ENCODE results near the gene CD40. TPM values are rescaled to one million over a fixed set of nuclear protein-coding genes. Genes with fewer than 3 reads are reported as not detected.

The CD40 gene
- total RNA-seq, 1 donor from 2014 or later, result 1.2 TPM

DNA sequence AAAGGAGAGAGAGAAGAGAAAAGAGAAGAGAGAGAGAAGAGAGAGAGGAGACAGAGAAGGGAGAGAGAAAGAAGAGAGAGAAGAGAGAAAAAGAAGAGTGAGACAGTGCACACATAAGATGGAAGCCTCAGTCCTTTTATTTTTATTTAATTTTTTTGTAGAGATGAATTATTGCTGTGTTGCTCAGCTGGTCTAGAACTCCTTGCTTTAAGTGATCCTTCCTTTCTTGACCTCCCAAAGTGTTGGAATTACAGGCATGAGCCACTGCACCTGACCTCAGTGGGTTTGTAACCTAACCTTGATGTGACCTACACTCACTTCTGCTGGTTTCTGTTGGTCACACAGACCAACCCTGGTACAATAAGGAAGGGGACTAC, 6.3 kb upstream of the CD40 start:
- H3K4me1 Mint-ChIP-seq (ENCODE audit: low read depth, unreplicated experiment), result peaks cover 6% of the 10 kb centered on the region

GRCh38 chr20:46112430-46113112, 5.5 kb upstream of the CD40 start:
- TF ChIP-seq CTCF (IDR thresholded peaks at IDR 0.05; ENCODE audit: partially characterized antibody, unreplicated experiment), result no peak
- DNase-seq, result no peak
- Mint-ChIP-seq H3K36me3 (ENCODE audit: unreplicated experiment) (peaks cover 7% of the 10 kb centered on the region), H3K4me1 (ENCODE audit: low read depth, unreplicated experiment) (peaks cover 6% of the 10 kb centered on the region), H3K4me3 (ENCODE audit: unreplicated experiment) (no peak overlapping the region), H3K27ac (ENCODE audit: unreplicated experiment) (no peak overlapping the region), H3K9me3 (ENCODE audit: unreplicated experiment) (peaks cover 10% of the 10 kb centered on the region), H3K27me3 (ENCODE audit: unreplicated experiment) (peaks cover 6% of the 10 kb centered on the region)

More for the DNA sequence above, 6.3 kb upstream of the CD40 start:
- peaks cover 7% of the 10 kb centered on the region for H3K36me3 Mint-ChIP-seq (ENCODE audit: unreplicated experiment)
- no peak for DNase-seq
- H3K9me3 Mint-ChIP-seq (ENCODE audit: unreplicated experiment), result peaks cover 10% of the 10 kb centered on the region
- H3K4me3 Mint-ChIP-seq (ENCODE audit: unreplicated experiment), result no peak overlapping the region
- TF ChIP-seq CTCF (IDR thresholded peaks at IDR 0.05; ENCODE audit: partially characterized antibody, unreplicated experiment), result no peak
- H3K27me3 Mint-ChIP-seq (ENCODE audit: unreplicated experiment), result peaks cover 6% of the 10 kb centered on the region
- no peak overlapping the region for H3K27ac Mint-ChIP-seq (ENCODE audit: unreplicated experiment)

DNA sequence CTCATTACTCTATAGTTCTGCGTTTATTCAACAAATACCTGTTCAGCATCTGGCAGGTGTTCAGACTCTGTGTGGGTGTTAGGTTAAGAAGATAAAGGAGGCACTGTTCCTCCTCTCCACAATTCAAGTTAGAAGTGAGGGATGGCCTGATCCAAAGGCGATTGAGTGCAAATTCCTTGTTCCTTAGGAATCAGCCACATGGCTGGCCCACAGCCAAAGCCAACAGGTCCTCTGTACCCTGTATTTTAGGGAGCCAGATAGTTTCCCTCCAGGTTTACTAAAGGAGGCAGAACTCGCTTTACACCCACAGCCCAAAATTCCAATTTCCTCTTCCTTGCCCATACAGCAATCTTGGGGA, 5.0 kb upstream of the CD40 start:
- DNase-seq, result no peak
- no peak for TF ChIP-seq CTCF (IDR thresholded peaks at IDR 0.05; ENCODE audit: partially characterized antibody, unreplicated experiment)
- Mint-ChIP-seq H3K36me3 (ENCODE audit: unreplicated experiment) (peaks cover 7% of the 10 kb centered on the region), H3K4me1 (ENCODE audit: low read depth, unreplicated experiment) (peaks cover 6% of the 10 kb centered on the region), H3K27ac (ENCODE audit: unreplicated experiment) (no peak overlapping the region), H3K27me3 (ENCODE audit: unreplicated experiment) (peaks cover 6% of the 10 kb centered on the region), H3K4me3 (ENCODE audit: unreplicated experiment) (no peak overlapping the region), H3K9me3 (ENCODE audit: unreplicated experiment) (peaks cover 10% of the 10 kb centered on the region)

DNA sequence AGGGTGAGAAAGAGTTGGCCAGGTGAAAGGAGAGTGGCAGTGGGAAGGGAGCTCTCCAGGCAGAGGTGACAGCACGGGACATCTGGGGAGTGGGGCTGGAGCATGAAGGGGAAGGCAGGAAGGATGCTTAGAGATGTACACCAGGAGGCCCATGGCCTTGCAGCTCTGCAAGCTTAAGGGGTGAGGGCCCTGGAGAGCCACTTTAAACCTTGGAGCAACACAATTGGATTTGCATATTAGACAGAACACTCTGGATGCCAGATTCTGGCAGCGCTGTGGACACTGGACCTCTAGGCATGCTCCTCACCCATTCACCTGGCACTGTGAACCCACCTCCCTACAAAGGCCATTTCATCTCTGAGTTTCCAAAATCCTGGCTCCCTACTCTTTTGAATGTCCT, 3.7 kb upstream of the CD40 start:
- Mint-ChIP-seq H3K4me3 (ENCODE audit: unreplicated experiment) (no peak overlapping the region), H3K36me3 (ENCODE audit: unreplicated experiment) (peaks cover 7% of the 10 kb centered on the region), H3K4me1 (ENCODE audit: low read depth, unreplicated experiment) (peaks cover 6% of the 10 kb centered on the region), H3K9me3 (ENCODE audit: unreplicated experiment) (peaks cover 10% of the 10 kb centered on the region), H3K27me3 (ENCODE audit: unreplicated experiment) (peaks cover 6% of the 10 kb centered on the region), H3K27ac (ENCODE audit: unreplicated experiment) (no peak overlapping the region)
- no peak for DNase-seq
- TF ChIP-seq CTCF (IDR thresholded peaks at IDR 0.05; ENCODE audit: partially characterized antibody, unreplicated experiment), result no peak

DNA sequence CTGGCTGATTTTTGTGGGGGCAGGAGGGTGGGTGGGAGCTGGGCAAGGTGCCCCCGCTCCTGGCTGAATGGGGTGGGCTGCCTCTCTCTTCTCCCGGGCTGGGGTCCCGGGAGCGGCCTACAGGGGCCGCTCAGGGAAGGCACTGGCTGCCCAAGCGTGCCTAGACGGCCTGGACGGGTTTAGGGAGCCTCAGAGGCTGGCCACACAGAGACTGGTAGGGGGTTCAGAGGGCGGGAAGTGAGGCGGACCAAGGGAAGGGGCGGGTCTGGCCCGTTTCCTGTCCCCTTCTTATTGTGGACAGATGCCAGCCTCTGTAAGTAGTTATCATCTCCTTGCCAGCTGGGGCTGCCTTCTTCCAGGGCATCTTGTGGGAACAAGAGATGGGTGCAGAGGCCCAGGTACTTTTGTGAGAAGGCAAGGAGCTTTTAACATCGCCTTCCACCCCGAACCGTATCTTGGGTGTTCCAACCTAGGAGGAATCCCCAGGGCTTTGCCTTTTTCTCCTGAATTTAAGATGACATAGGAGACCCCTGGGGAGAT, 437 bp downstream of the CD40 start:
- peaks cover 7% of the 10 kb centered on the region for H3K27me3 Mint-ChIP-seq (ENCODE audit: unreplicated experiment)
- H3K4me1 Mint-ChIP-seq (ENCODE audit: low read depth, unreplicated experiment), result peaks cover 2% of the 10 kb centered on the region
- peaks cover 7% of the 10 kb centered on the region for H3K9me3 Mint-ChIP-seq (ENCODE audit: unreplicated experiment)
- peaks cover 7% of the 10 kb centered on the region for H3K36me3 Mint-ChIP-seq (ENCODE audit: unreplicated experiment)
- no peak for TF ChIP-seq CTCF (IDR thresholded peaks at IDR 0.05; ENCODE audit: partially characterized antibody, unreplicated experiment)
- no peak for DNase-seq
- H3K27ac Mint-ChIP-seq (ENCODE audit: unreplicated experiment), result no peak overlapping the region
- H3K4me3 Mint-ChIP-seq (ENCODE audit: unreplicated experiment), result no peak overlapping the region

All from glutamatergic neuron (in vitro differentiated cells).